K562 (cell line): ENCODE data around the gene ZNF816. TPM values are rescaled to one million over a fixed set of nuclear protein-coding genes. Genes with fewer than 3 reads are reported as not detected.
A peak's percentile ranks its signal among the peaks of the same experiment; 100 is the strongest.

Experiments used
- DDX20 ChIP-seq: fragments of 450-650 bp; IDR thresholded peaks from 2 replicates; pipeline ENCODE4 v1.6.1; 2016; ENCODE audit warnings: missing genetic modification characterization, low read depth, mild to moderate bottlenecking, missing compliant biosample characterization, moderate library complexity
- DMBX1 ChIP-seq: fragments of 250-450 bp; sonication (Bioruptor Pico); IDR thresholded peaks from 2 replicates; pipeline ENCODE4 v1.8.0; 2022; ENCODE audit warnings: inconsistent platforms, mild to moderate bottlenecking, moderate library complexity, borderline replicate concordance
- GTF2B ChIP-seq: IDR thresholded peaks from 2 replicates; pipeline ENCODE4 v1.6.1; 2011; ENCODE audit not compliant: insufficient read length; ENCODE audit errors: extremely low read depth
- ID3 ChIP-seq, 2 experiments: fragments of 250-450 bp in 1 of 2; fragments of 450-650 bp in 1 of 2; sonication (Bioruptor Pico) in 1 of 2; IDR thresholded peaks; 2 replicates each; pipeline versions ENCODE4 v1.6.1 to v1.8.0; 2016 to 2021; ENCODE audit warnings: mild to moderate bottlenecking in 2 of 2, moderate library complexity in 2 of 2, missing compliant biosample characterization in 1 of 2, missing genetic modification characterization in 1 of 2
- LARP7 ChIP-seq: fragments of 450-650 bp; IDR thresholded peaks from 2 replicates; pipeline ENCODE4 v1.6.1; 2016
- MECOM ChIP-seq: fragments of 250-450 bp; sonication (Bioruptor Pico); IDR thresholded peaks from 2 replicates; pipeline ENCODE4 v1.8.0; 2022; ENCODE audit warnings: inconsistent platforms
- NCOA2 ChIP-seq, 2 experiments: fragments of 450-650 bp; IDR thresholded peaks; 2 replicates each; pipeline ENCODE4 v1.6.1; 2018; ENCODE audit warnings: mild to moderate bottlenecking in 2 of 2, moderate library complexity in 1 of 2; ENCODE audit not compliant: partially characterized antibody in 2 of 2
- NR1H2 ChIP-seq: sonication (generic); formaldehyde crosslinking; IDR thresholded peaks from 2 replicates; pipeline ENCODE4 v1.4.0; 2020; ENCODE audit warnings: mild to moderate bottlenecking, missing genetic modification reagents
- NR3C1 ChIP-seq: sonication (generic); formaldehyde crosslinking; IDR thresholded peaks from 2 replicates; pipeline ENCODE4 v1.8.1; 2022; ENCODE audit warnings: missing genetic modification reagents
- NUFIP1 ChIP-seq: fragments of 450-650 bp; IDR thresholded peaks from 2 replicates; pipeline ENCODE4 v1.6.1; 2018; ENCODE audit not compliant: partially characterized antibody
- PURB ChIP-seq: sonication (generic); formaldehyde crosslinking; IDR thresholded peaks from 2 replicates; pipeline ENCODE4 v1.9.0; 2021; ENCODE audit warnings: low read depth, mild to moderate bottlenecking, missing genetic modification reagents
- TCF3 ChIP-seq: sonication (generic); formaldehyde crosslinking; IDR thresholded peaks from 2 replicates; pipeline ENCODE4 v1.4.0; 2020; ENCODE audit warnings: mild to moderate bottlenecking, missing genetic modification reagents
- ZNF217 ChIP-seq: sonication (generic); formaldehyde crosslinking; IDR thresholded peaks from 2 replicates; pipeline ENCODE4 v1.8.0; 2022; ENCODE audit warnings: mild to moderate bottlenecking, missing genetic modification reagents
- ZNF395 ChIP-seq: fragments of 200-800 bp; sonication (Bioruptor generic); IDR thresholded peaks from 2 replicates; pipeline ENCODE4 v1.6.1; 2017; ENCODE audit warnings: missing genetic modification characterization, missing compliant biosample characterization
- ZNF655 ChIP-seq: fragments of 250-450 bp; sonication (Bioruptor Pico); IDR thresholded peaks from 2 replicates; pipeline ENCODE4 v1.5.0; 2021
- polyA plus RNA-seq, 8 experiments: library from polyadenylated mRNA; depleted of rRNA in 4 of 8; stranded (reverse) in 5 of 8; unstranded in 3 of 8; fragments of >200 nt; fragmentation: Nextera tagmentation in 2 of 8; fragmentation: Illumina TruSeq in 1 of 8; extraction: Ambion mirVana in 2 of 8; extraction: Trizol in 1 of 8; gene quantifications; 2 replicates each; pipeline versions ENCODE4 v1.2.1 to v1.2.3, GENCODE V29; 2011 to 2014; ENCODE audit warnings: inconsistent platforms in 1 of 8, missing spikeins in 1 of 8
- total RNA-seq, 7 experiments: library from RNA; depleted of rRNA in 6 of 7; stranded (reverse); fragments of >200 nt in 6 of 7; fragmentation: Illumina TruSeq in 2 of 7; extraction: Trizol in 2 of 7; gene quantifications; 2 replicates each; pipeline versions ENCODE4 v1.2.1 to v1.2.3, GENCODE V29; 2011 to 2021; ENCODE audit warnings: low replicate concordance in 1 of 7
- TF ChIP-seq, protein P1 (sequence below): sonication (generic); formaldehyde crosslinking; IDR thresholded peaks from 2 replicates; pipeline ENCODE4 v1.8.0; 2022; ENCODE audit warnings: missing genetic modification reagents, mild to moderate bottlenecking, moderate library complexity, borderline replicate concordance
- TF ChIP-seq, protein P2 (sequence below): fragments of 250-450 bp; sonication (Bioruptor Pico); IDR thresholded peaks from 2 replicates; pipeline ENCODE4 v1.8.0; 2021; ENCODE audit warnings: moderate library complexity, mild to moderate bottlenecking, inconsistent platforms
- TF ChIP-seq, protein P3 (sequence below): fragments of 250-450 bp; sonication (Bioruptor Pico); IDR thresholded peaks from 2 replicates; pipeline ENCODE4 v1.8.0; 2022; ENCODE audit warnings: moderate library complexity, mild to moderate bottlenecking, inconsistent platforms

ZNF816 gene
- total and polyA plus RNA-seq, 9 of the 15 experiments (the other 6 are each of a cell fraction or from before 2014, with no cell fraction given): 8.6 to 23.4 (median 13.0) TPM

- TF ChIP-seq GTF2B: no peak
- peak; percentile 82 for TF ChIP-seq MECOM (CRISPR knock-in tag)
- no peak for TF ChIP-seq ZNF655 (CRISPR knock-in tag)
- TF ChIP-seq, protein P1, sequence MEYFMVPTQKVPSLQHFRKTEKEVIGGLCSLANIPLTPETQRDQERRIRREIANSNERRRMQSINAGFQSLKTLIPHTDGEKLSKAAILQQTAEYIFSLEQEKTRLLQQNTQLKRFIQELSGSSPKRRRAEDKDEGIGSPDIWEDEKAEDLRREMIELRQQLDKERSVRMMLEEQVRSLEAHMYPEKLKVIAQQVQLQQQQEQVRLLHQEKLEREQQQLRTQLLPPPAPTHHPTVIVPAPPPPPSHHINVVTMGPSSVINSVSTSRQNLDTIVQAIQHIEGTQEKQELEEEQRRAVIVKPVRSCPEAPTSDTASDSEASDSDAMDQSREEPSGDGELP (CRISPR knock-in tag): peak; percentile 86
- TF ChIP-seq NCOA2 (IDR thresholded peaks at IDR 0.05; ENCODE audit: partially characterized antibody in 2 of 2): peak; percentile 82 to 85
- no peak for TF ChIP-seq ID3 (CRISPR knock-in tag; IDR thresholded peaks at IDR 0.05)
- TF ChIP-seq ID3 (tag; IDR thresholded peaks at IDR 0.05): peak; percentile 78
- TF ChIP-seq TCF3 (CRISPR knock-in tag): peak; percentile 99
- TF ChIP-seq, protein P2, sequence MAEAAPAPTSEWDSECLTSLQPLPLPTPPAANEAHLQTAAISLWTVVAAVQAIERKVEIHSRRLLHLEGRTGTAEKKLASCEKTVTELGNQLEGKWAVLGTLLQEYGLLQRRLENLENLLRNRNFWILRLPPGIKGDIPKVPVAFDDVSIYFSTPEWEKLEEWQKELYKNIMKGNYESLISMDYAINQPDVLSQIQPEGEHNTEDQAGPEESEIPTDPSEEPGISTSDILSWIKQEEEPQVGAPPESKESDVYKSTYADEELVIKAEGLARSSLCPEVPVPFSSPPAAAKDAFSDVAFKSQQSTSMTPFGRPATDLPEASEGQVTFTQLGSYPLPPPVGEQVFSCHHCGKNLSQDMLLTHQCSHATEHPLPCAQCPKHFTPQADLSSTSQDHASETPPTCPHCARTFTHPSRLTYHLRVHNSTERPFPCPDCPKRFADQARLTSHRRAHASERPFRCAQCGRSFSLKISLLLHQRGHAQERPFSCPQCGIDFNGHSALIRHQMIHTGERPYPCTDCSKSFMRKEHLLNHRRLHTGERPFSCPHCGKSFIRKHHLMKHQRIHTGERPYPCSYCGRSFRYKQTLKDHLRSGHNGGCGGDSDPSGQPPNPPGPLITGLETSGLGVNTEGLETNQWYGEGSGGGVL: peak; percentile 62; the same call in 1 of the 2 replicates
- 0 out of 2 replicates have a peak, but pooled peaks have one; percentile 24 for TF ChIP-seq NR1H2 (CRISPR knock-in tag)
- no peak for TF ChIP-seq PURB (CRISPR knock-in tag)
- peak; percentile 98 for TF ChIP-seq DMBX1 (CRISPR knock-in tag)
- TF ChIP-seq ZNF395 (CRISPR knock-in tag): peak; percentile 99
- TF ChIP-seq NR3C1: no peak
- no peak for TF ChIP-seq ZNF217 (CRISPR knock-in tag)
- TF ChIP-seq, protein P3, sequence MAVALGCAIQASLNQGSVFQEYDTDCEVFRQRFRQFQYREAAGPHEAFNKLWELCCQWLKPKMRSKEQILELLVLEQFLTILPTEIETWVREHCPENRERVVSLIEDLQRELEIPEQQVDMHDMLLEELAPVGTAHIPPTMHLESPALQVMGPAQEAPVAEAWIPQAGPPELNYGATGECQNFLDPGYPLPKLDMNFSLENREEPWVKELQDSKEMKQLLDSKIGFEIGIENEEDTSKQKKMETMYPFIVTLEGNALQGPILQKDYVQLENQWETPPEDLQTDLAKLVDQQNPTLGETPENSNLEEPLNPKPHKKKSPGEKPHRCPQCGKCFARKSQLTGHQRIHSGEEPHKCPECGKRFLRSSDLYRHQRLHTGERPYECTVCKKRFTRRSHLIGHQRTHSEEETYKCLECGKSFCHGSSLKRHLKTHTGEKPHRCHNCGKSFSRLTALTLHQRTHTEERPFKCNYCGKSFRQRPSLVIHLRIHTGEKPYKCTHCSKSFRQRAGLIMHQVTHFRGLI (CRISPR knock-in tag): no peak; the same call in 1 of the 2 replicates
- no peak for TF ChIP-seq NUFIP1
- no peak for TF ChIP-seq LARP7
- TF ChIP-seq DDX20 (tag): peak; percentile 73; the same call in 1 of the 2 replicates
Observed at GRCh38 chr19:52936151-52936953, 26.3 kb downstream of the ZNF816 start (continued).
